Smooth muscle cell (in vitro differentiated cells): ENCODE data around the gene IGFBP5. TPM values are rescaled to one million over a fixed set of nuclear protein-coding genes. Genes with fewer than 3 reads are reported as not detected.

ENCODE experiments used
- DNase-seq: peaks from one replicate; lab custom pipeline; 2025; ENCODE audit not compliant: unreplicated experiment; lab: John Stamatoyannopoulos, UW
- H2AFZ ChIP-seq: fragments of 200-600 bp; sonication (generic); 2 replicates; pipeline ENCODE4 v1.6.0; 2016; ENCODE audit warnings: antibody characterized with exemption, low read depth, mild to moderate bottlenecking
- H3F3A ChIP-seq: fragments of 200-600 bp; sonication (generic); 2 replicates; pipeline ENCODE4 v1.6.0; 2017; ENCODE audit warnings: antibody characterized with exemption, low read depth
- H3K27ac ChIP-seq: fragments of 200-600 bp; sonication (generic); 2 replicates; pipeline ENCODE4 v1.5.1; 2016; ENCODE audit warnings: low read depth, mild to moderate bottlenecking
- H3K27me3 ChIP-seq: fragments of 200-600 bp; sonication (generic); 2 replicates; pipeline ENCODE4 v1.6.1; 2016; ENCODE audit warnings: low read depth, mild to moderate bottlenecking
- H3K36me3 ChIP-seq: fragments of 200-600 bp; sonication (generic); 2 replicates; pipeline ENCODE4 v1.5.1; 2016; ENCODE audit warnings: low read depth
- H3K4me1 ChIP-seq: fragments of 200-600 bp; sonication (generic); 2 replicates; pipeline ENCODE4 v1.5.1; 2016; ENCODE audit warnings: low read depth
- H3K4me2 ChIP-seq: fragments of 200-600 bp; sonication (generic); 2 replicates; pipeline ENCODE4 v1.6.0; 2016; ENCODE audit warnings: mild to moderate bottlenecking
- H3K4me3 ChIP-seq: fragments of 200-600 bp; sonication (generic); 2 replicates; pipeline ENCODE4 v1.5.1; 2016; ENCODE audit warnings: mild to moderate bottlenecking
- H3K79me2 ChIP-seq: fragments of 200-600 bp; sonication (generic); 2 replicates; pipeline ENCODE4 v1.6.0; 2016; ENCODE audit warnings: low read depth, mild to moderate bottlenecking
- H3K9ac ChIP-seq: fragments of 200-600 bp; sonication (generic); 2 replicates; pipeline ENCODE4 v1.6.0; 2016; ENCODE audit warnings: low read depth
- H3K9me3 ChIP-seq: fragments of 200-600 bp; sonication (generic); replicated peaks from 2 replicates; pipeline ENCODE4 v1.5.1; 2016; ENCODE audit warnings: low read depth
- H4K20me1 ChIP-seq: fragments of 200-600 bp; sonication (generic); 2 replicates; pipeline ENCODE4 v1.6.0; 2016; ENCODE audit warnings: low read depth
- CTCF ChIP-seq: fragments of 200-600 bp; sonication (generic); IDR thresholded peaks from 2 replicates; pipeline ENCODE4 v1.5.1; 2017; ENCODE audit warnings: borderline replicate concordance, mild to moderate bottlenecking, antibody characterized with exemption; ENCODE audit not compliant: insufficient read depth, poor library complexity, severe bottlenecking
- WGBS: methylation state at CpG from one replicate; pipeline ENCODE4 v1.1.7; 2016; ENCODE audit warnings: low lambda C conversion rate; 5-methylcytosine and 5-hydroxymethylcytosine counted together
- polyA plus RNA-seq: library from polyadenylated mRNA; unstranded; fragments of >200 nt; fragmentation: Nextera tagmentation; extraction: Ambion mirVana; gene quantifications from 2 replicates; pipeline ENCODE4 v1.2.1, GENCODE V29; 2016
- total RNA-seq: library from RNA; depleted of rRNA; stranded (reverse); fragments of >200 nt; gene quantifications from 2 replicates; pipeline ENCODE4 v1.2.3, GENCODE V29; 2014

The IGFBP5 gene
- total and polyA plus RNA-seq, 2 experiments from 2014 or later, result 381 to 787 TPM

- 81% methylated on average over 6 of the region's 6 CpGs for WGBS
- no peak overlapping the region for H3K27ac ChIP-seq
These were observed 36.1 kb downstream of the IGFBP5 start for GRCh38 chr2:216659276-216659675.

GRCh38 chr2:216658757-216659156 is 36.6 kb downstream of the IGFBP5 start:
- no peaks in the 10 kb centered on the region for H3K27me3 ChIP-seq
- H3K9ac ChIP-seq, result no peak overlapping the region
- no peaks in the 10 kb centered on the region for H4K20me1 ChIP-seq
- no peak overlapping the region for H3K4me2 ChIP-seq
- no peaks in the 10 kb centered on the region for H3K4me1 ChIP-seq
- no peak overlapping the region for H3K4me3 ChIP-seq
- 59% methylated on average over 6 of the region's 6 CpGs for WGBS
- H2AFZ ChIP-seq, result no peak overlapping the region
- DNase-seq, result no peak
- H3K27ac ChIP-seq, result no peak overlapping the region
- no peaks in the 10 kb centered on the region for H3K36me3 ChIP-seq
- H3K79me2 ChIP-seq, result no peaks in the 10 kb centered on the region
- no peaks in the 10 kb centered on the region for H3K9me3 ChIP-seq
- TF ChIP-seq CTCF, result no peak
- H3F3A ChIP-seq, result no peaks in the 10 kb centered on the region

More at GRCh38 chr2:216659276-216659675, 36.1 kb downstream of the IGFBP5 start:
- no peak for TF ChIP-seq CTCF
- Histone ChIP-seq H3K4me1 (no peaks in the 10 kb centered on the region), H3K27me3 (no peaks in the 10 kb centered on the region), H3K9me3 (no peaks in the 10 kb centered on the region), H4K20me1 (no peaks in the 10 kb centered on the region), H2AFZ (no peak overlapping the region), H3F3A (no peaks in the 10 kb centered on the region), H3K9ac (no peak overlapping the region), H3K4me3 (no peak overlapping the region), H3K36me3 (no peaks in the 10 kb centered on the region), H3K4me2 (no peak overlapping the region), H3K79me2 (no peaks in the 10 kb centered on the region)
- no peak for DNase-seq

- WGBS, result 89% methylated on average over 7 of the region's 7 CpGs
- no peak for TF ChIP-seq CTCF
- no peaks in the 10 kb centered on the region for H3K27me3 ChIP-seq
These were observed 37.4 kb downstream of the IGFBP5 start for GRCh38 chr2:216657980-216658379.

GRCh38 chr2:216657086-216657855 is 38.1 kb downstream of the IGFBP5 start:
- WGBS, result 84% methylated on average over 16 of the region's 16 CpGs
- no peaks in the 10 kb centered on the region for H4K20me1 ChIP-seq
- no peaks in the 10 kb centered on the region for H3F3A ChIP-seq
- H3K9ac ChIP-seq, result no peak overlapping the region
- no peaks in the 10 kb centered on the region for H3K9me3 ChIP-seq
- no peak overlapping the region for H3K27ac ChIP-seq
- no peaks in the 10 kb centered on the region for H3K27me3 ChIP-seq
- no peak for TF ChIP-seq CTCF
- no peaks in the 10 kb centered on the region for H3K4me1 ChIP-seq
- no peak overlapping the region for H2AFZ ChIP-seq
- no peak overlapping the region for H3K4me2 ChIP-seq
- no peaks in the 10 kb centered on the region for H3K79me2 ChIP-seq
- no peak for DNase-seq
- H3K4me3 ChIP-seq, result no peak overlapping the region
- H3K36me3 ChIP-seq, result no peaks in the 10 kb centered on the region

More at GRCh38 chr2:216657980-216658379, 37.4 kb downstream of the IGFBP5 start:
- Histone ChIP-seq H3K79me2 (no peaks in the 10 kb centered on the region), H4K20me1 (no peaks in the 10 kb centered on the region), H3K9ac (no peak overlapping the region), H3K4me2 (no peak overlapping the region), H3K4me1 (no peaks in the 10 kb centered on the region), H3K36me3 (no peaks in the 10 kb centered on the region), H3F3A (no peaks in the 10 kb centered on the region), H2AFZ (no peak overlapping the region), H3K4me3 (no peak overlapping the region), H3K9me3 (no peaks in the 10 kb centered on the region), H3K27ac (no peak overlapping the region)
- DNase-seq, result no peak
